Activated naive CD8-positive, alpha-beta T cell treated with anti-CD3 and anti-CD28 coated beads, Interleukin-2, amount 50 U/mL, for 16 hours (primary cell): ENCODE measurements around the gene TMPRSS7.
"Not testable (repeated sequence)": the region's sequence is repeated elsewhere in the genome, so short reads cannot be mapped to it uniquely, and the experiment has no call there.

Experiments
- DNase-seq: peaks from one replicate; pipeline ENCODE4 v3.0.0-alpha.2; 2020; ENCODE audit warnings: low read depth, low spot score

Gene TMPRSS7

DNA sequence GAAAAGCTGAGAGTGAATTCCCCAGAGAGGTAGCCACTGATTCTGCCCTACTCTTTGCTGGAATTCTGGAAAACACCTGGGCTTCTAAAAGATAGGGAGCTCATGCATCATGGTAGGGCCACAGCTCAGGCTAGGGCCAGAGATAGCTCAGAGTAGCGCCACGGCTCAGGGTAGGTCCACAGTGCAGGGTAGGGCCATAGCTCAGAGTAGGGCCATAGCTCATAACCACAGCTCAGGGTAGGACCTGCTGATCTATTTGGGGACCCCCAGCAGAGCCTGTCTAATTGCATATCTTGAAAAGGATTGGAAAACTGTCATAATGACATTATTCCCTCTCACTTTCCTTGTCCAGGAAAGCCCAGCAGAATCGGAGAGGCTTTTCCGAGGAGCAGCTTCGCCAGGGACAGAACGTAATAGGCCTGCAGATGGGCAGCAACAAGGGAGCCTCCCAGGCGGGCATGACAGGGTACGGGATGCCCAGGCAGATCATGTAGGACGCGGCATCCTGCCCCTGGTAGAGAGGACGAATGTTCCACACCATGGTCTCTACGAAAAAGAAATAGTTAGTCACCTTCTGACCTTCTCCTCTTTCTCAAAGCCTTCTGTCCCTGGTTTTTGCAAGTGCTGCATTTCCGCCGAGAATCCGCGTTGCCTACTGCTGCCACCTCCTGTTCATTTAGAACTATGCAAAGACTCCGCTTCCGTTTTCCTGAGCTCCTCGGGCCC lies 21.3 kb upstream of the TMPRSS7 start:
- DNase-seq, result peak; percentile 5

DNA sequence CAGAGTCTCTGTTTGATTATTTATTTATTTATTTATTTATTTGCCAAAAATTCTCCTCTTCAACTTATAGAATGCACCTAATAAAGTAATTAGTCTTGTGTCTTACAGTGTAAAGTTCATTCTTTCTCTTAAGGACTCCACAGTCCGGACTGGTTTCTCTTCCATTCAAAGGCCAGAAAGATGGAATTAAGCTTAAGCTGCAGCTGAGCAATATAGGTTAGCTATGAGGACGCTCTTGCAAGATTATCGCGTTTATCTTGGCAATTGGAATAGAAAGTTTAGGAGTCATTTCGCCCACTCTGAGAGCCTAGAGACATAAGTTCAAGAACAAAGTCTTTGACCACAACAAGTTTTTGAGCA lies 20.8 kb upstream of the TMPRSS7 start:
- no peak for DNase-seq

DNA sequence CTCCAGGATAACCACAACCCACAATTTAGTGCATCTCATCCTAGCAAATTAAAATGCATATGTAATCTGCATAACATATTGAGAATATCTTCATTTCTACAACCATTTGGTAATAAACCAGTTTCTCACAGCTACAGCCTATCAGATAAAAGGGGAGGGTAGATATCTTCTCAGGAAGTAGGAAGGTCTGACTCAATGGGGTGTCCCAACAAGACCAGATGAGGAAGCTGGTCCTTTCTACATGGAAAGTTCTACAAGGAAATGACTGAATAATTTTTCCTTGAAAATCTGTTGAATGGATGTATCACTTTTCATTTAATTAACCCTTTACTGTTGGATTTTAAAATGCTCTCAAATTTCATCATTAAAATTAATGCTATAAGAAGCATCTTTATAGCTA lies 17.4 kb upstream of the TMPRSS7 start:
- no peak for DNase-seq

DNA sequence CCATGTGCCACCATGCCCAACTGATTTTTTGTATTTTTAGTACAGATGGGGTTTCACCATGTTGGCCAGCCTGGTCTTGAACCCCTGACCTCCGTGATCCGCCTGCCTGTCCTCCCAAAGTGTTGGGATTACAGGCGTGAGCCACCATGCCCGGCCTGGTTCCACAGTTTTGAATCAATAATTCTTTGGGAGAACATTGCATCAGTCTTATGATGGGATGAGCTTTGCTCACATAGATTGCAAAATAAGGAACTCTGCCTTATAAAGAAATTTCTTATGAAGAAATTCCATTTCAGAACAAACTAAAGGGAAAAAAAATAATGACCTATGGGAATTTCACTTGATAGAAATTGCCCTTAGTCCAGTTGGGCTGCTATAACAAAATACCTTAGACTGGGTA lies 15.8 kb upstream of the TMPRSS7 start:
- DNase-seq, result no peak

DNA sequence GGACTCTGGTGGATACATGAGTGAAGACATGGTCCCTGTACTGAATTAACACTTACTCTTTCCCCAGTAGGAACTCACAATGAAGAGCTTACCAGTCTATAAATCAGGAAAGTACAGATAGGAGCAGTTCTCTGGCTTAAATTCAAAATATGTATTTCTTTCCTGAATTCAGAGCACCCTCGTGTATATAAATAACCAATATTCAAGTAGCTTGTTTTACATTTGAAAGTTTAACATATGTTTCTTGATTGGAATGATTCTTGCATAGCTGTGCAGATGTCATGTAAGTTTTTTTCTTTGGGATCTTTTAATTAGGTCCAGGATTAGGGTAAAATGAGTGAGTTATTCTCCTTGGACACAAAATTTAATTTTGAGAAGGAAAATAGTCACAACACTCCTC lies 14.8 kb upstream of the TMPRSS7 start:
- DNase-seq, result no peak

DNA sequence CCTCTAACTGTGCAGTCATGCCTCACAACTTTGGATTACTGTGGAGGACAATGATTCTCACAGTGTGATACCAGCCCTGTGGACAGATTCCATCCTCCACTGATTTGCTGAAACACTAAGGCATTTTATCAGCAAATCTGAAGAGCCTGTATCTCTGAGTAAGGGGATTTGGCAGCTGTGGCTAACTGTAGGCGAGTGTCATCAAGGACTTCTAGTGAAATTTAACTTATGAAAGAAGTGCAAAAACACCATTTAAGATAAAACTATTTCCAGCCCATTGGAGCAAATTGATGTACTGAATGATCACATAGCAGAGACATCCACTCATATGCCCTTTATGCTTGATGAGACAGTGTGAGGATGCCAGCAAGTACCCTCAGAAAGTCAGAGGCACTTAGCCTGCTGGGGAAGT lies 13.9 kb upstream of the TMPRSS7 start:
- DNase-seq, result no peak

DNA sequence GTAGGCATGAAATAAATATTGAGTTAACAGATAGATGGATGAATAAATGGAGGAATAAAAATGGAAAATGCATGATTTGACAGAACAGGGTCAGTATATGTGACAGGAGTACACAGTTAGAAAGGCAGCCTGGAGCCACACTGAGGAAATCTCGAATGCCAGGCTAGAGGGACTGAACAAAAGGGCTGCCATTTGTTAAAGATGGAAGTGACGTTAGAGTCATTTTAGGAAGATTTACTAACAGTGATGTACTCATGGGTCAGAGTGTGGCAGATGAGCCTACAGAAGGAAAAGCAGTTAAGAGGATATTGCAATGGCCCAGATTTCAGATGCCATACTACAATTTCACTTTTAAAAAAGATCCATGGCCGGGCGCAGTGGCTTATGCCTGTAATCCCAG lies 7.4 kb upstream of the TMPRSS7 start:
- no peak for DNase-seq

DNA sequence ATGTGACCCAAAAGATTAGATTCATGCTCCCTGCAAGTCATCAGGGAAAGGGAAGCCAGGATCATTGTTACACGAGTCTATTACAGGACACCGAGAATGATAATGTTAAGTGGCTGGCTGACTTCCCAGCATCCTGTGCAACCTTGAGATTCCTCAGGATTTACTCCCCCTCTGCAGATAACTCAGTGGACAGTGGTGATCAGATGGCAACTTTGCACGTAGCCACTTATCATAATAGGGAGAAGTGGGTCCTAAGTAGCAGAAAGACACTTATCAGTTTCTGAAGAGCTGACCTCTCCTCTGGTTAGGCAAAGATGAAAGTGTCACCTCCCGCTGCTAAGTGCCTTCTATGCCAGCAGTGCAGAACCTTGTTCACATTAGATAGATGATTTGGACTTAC lies 6.7 kb upstream of the TMPRSS7 start:
- DNase-seq, result no peak

DNA sequence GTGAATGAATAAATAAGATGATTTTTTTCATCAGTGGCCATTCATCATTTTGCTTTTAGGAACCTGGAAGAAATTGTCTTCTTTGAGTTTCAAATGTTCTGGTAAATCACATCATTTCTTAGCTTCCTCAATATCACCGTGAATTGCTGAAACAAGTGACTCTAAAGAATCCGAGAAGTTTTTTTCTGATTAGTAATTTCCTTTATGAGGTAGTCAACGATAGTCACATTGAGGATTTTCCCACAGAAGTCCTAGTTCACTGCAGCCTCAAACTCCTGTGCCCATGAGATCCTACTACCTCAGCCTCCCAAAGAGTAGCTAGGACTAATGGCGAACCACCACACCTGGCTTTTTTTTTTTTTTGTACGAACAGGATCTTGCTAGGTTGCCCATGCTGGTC lies 3.6 kb upstream of the TMPRSS7 start:
- no peak for DNase-seq

DNA sequence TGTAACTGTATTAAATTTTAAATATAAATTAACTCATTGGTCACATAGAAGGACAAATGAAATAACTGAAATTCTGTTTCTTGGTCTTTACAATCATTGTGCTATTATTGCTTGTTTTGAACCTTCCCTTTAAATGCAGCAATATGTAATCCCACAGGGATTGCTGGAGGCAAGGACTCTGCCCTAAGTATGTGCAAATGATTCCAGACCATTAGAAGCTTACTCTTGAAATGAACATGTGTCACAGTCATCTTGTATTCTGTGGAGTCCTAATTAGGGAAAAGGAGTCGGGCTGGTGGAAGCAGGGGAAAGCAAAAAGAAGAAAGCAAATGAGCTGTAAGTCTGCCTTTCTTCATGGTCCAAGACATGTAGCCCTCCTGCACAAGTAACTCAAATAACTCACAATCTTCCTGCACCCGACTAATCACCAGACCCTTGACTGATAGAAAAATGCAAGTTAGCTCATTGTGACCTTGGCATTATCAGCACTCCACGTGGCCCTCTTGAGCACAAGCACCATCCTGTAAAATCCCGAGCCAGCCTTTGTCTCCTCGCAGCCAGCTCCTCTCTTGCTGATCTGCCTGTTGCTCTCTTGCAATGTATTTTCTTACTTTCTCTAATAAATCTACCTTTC lies 2.3 kb upstream of the TMPRSS7 start:
- DNase-seq, result no peak

DNA sequence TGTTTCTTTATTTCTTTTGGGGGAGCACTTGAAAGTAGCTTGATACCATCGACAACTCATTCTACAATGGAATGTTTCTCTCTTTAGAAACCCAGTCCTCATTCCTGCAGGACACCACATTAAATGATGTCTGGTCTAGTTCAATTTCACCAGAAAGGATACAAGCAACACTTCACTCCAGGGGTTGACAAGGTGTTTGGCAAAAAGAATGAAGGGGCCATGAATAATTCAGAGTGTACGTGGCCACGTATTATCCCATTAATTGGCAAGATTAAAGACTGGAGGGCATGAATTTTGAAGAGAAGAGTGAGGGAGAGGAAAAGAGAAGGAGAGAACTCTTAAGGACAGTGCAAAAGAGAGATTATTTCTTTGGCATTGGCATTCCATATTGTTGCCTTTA lies 705 bp downstream of the TMPRSS7 start:
- DNase-seq, result no peak

DNA sequence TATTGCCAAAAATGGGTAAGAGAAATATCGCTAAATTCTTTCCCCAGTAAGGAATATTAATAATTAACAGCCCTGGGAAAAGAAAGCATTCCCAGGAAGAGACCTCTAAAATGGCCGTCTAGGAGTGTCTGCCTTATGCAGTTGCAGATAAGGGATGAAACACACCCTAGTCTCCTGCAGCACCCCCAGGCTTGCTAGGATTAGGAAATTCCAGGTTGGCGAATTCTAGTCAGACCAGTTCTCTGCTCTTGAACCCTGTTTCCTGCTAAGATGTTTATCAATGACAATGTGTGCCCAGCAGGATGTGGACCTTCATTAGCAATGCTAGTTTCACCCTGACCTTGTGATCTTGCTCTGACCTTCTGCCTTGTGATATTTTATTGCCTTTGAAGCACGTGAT lies 2.7 kb downstream of the TMPRSS7 start:
- not testable (repeated sequence) for DNase-seq

DNA sequence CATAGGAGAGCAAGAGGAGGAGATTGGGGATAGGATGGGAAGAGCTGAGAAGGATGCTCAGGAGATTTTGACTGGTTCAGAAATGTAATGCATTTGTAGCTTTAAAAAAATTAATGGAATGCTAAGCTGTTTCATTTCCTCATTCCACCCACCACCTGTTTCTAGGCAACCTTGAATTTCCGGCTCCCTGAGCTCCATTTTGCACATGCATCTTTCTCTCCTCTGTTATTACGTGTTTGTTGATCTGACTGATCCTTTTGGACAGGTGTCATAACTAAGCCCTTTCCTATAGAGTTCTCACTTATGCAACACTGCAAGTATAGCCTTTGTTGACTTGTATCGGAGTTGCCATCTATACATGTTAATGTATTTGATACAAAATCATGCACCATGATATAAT lies 4.3 kb downstream of the TMPRSS7 start:
- no peak for DNase-seq

DNA sequence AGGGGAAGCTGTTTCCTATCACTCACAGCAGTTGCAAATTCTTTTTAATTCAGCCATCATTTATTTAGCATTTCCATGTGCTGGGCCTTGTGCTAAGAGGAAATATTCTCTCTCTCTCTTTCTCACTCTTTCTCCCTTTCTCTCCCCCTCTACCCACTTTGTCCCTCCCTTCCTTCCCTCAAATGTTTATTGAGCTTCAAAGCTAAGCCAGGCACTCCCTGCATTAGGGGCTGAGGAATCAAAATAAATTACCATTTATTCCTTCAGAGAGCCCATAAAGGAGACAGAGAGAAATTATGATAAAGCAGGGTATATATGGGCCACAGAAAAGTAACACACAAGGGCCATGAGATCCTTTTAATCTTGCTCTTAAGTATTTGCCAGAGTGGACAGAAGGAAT lies 6.8 kb downstream of the TMPRSS7 start:
- DNase-seq, result no peak

DNA sequence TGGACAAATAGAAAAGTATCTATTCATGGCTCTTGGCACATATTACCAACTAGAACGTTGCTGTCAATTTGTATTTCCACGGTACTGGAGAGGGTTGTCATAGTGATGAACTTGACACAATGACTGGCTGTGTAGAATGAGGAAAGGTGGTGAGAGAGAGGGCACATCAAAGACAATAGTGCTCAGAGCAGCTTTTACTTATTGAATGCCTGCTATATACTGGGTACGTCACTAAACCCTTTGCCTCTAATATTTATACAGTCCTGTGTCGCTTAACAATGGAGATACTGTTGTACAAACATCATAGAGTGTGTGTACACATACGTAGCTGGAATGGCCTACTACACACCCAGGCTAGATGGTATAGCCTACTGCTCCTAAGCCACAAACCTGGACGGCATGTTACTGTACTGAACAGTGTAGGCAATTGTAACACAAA lies 8.3 kb downstream of the TMPRSS7 start:
- no peak for DNase-seq

DNA sequence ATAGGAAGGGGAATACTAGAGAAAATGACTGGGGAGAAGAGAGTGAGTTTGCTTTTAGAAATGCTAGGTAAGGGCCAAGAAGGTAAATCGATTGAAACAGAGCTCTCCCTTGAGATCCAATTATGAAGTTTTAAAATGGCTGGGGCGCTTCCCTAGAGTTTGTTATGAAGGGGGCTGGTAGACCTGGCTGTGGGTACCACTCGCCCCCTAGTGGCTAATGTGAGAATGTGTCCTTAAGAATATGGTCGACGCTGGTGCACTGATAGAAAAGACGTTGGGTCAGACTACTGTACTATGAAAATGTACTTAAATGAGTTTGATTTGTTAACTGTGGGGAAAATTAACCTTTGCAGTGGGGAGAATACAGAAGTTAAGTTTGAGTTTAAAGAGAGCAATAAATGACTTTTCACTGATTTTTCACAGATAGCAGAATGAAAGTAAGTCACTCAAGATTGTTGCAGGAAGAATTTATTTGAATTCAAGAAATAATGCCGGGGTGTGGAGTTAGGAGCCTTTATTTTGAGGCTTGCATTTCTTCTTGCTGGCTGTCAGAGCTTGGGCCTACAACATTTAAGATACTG lies 9.2 kb downstream of the TMPRSS7 start:
- peak; percentile 4 for DNase-seq

DNA sequence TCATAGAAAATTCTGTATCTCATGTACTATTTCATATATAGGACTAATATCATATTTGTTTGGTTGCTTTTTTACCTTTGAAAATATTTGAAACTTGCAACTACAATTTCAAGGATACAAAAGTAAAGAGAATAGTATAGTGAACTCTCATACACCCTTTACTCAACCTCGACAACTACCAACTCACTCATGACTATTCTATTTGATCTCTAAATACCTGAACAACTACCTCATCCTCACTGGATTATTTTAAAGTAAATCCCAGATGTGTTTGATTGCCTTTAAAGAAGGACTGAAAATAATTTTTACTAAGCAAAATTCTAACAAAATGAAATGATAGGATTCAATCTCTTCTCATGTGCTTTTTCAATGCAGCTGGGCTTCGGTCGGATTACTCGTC lies 12.1 kb downstream of the TMPRSS7 start:
- DNase-seq, result no peak

DNA sequence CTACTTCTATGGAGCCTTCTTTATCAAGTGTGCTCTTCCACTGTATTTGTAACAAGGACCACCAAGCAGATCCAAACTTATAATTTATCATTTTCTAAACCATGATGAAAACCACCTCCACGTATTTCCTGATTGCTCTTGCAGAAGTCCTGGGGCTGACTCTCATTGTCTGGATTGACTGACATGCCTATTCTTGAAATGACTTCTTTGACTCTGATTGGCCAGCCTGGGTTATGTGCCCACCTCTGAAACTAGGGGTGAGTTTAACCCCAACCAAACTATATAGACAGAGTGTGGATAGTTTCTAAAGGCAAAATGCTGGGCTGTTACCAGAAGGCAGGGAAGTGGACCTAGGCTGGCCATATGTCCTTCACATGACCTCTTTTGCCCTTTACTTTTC lies 12.7 kb downstream of the TMPRSS7 start:
- no peak for DNase-seq

DNA sequence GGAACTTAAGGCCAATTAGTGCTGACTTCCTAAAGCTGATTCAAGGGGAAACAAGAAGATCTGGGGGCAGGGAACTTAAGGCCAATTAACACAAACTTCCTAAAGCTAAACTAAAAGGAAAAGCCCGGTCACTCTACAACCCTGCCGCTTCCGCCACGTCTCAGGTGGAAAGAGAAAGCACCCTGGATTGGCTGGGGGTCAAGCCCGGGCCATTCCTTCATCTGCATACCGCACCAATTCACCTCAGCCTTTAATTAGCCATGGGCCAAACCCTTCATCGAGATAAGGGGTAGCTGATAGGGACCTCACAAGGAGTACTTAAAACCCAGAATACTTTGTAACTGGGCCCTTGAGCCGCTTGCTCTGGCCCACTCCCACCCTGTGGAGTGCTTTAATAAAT lies 14.4 kb downstream of the TMPRSS7 start:
- DNase-seq, result no peak

DNA sequence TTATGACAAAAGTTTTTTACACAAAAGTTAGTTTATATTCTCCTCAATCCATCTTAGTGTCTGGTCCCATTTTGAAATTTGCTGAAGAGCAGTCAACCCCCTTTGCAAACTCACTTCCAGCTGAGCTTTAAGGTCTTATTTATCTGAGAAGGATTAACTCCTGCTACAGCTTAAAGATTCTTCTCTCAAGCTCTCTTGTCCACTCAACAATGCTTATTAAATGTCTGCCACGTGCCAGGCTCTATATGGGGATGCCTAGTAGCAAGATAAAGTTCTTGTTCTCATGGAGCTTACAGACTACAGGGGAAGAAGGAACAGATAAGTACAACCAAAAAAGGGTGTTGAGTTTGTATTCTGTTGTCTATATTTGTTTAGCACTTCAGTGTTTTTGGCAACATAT lies 18.7 kb downstream of the TMPRSS7 start:
- no peak for DNase-seq

DNA sequence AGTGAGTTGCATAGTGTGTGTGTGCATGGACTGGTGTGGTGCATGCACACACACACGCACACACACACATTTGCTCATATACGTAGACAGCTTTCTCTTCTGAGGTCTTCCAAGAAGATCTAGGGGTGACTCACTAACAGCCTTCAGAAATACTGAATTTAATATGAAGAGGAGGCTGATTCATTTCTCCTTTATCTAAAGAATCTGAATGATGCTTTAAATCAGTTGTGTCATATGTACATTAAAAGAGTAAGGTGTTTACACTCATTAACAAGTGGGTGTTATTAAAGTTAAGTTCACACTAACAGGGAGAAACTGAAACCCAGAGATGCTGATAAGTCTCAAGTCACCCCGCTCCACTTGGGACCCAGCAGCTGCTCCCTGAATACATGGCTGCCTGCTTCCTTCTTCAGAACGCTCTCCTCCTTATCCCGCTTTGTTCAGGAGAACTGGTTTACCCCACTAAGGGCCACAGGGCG lies 22.0 kb downstream of the TMPRSS7 start:
- no peak for DNase-seq

DNA sequence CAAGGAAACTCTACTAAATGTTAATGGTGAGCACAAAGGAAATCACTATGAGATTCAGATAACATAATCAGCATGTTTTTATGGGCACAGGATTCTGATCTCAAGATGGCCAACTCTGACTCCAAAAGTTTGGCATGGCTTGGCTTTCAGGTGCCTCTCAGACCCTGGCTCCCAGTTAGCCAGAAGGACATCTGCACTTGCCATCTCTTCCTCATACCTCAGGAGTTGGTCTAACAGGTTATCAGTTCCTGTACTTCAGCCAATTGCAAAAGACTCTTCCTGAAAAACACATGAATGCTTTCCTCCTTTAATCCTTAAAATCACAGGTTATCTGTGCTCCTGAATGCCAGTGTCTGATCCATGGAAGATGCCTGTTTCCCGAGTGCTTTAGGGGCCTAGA lies 25.0 kb downstream of the TMPRSS7 start:
- no peak for DNase-seq

DNA sequence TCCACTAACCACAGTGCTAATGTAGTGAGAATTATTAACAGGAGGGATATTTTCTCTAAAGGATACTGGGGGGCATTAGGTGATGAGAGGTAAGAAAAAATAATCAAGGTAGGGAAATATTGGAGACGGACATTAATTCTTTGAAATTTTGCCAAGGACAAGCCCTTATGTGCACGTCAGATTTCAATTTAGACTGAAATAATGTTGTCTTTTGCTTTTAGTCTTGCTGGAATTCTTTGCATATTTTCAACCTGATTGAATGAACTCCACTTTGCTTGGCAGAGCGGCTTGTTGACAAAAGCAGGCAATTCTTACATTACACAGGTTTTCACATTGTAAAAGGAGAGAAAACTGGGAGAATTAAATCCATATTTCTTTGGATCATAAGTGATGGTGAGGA lies 26.6 kb downstream of the TMPRSS7 start:
- DNase-seq, result no peak
